CD4-positive, alpha-beta T cell treated with Interleukin-6 for 4 hours (primary cell): Measurements from ENCODE around the gene CASTOR1.

Experiments used
- DNase-seq: peaks from one replicate; pipeline ENCODE4 v3.0.0-alpha.2; 2020; ENCODE audit warnings: mixed read lengths

CASTOR1 gene

DNA sequence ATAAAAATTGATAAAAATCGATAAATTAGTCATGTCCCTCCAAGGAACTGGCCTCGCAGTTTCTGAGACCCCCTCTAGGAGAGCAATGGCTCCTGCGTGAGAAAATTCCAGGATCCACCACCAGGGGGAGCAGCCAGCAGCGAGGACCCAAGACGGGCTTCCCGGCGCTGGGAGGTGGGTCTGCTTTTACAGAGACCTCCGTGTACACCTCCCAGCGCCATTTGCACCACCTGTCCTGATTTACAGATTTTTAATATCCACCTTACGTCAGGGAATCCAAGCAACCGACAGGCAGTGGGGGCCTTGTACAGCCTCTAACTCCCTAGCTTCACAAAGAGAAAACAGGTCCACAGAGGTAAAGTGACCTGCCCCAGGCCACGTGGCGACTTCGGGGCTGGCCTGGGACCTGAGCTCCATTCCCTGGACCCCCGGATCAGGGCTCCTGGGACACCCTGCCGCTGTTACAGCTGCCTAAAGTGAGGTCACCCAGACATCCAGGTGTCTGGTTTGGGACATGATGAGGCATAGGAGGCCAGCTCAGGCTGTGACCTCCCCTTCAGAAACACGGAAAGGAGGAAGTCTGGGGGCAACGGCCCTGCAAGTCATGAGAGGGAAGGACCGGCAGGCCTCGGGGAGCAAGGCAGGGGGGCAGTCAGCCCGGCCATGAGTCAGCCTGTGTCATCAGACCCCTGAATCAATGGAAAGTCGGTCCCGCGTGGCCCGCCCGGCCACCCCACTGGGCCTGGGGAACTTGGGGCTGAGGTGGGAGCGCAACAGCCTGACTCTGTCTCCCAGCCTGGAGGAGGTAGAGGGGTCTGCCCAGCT is 26.2 kb downstream of the CASTOR1 start:
- peak; percentile 84 for DNase-seq

GRCh38 chr22:30262112-30262511 is 27.2 kb downstream of the CASTOR1 start:
- no peak for DNase-seq

- no peak for DNase-seq
Observed at GRCh38 chr22:30261134-30261533, 28.2 kb downstream of the CASTOR1 start.

DNA sequence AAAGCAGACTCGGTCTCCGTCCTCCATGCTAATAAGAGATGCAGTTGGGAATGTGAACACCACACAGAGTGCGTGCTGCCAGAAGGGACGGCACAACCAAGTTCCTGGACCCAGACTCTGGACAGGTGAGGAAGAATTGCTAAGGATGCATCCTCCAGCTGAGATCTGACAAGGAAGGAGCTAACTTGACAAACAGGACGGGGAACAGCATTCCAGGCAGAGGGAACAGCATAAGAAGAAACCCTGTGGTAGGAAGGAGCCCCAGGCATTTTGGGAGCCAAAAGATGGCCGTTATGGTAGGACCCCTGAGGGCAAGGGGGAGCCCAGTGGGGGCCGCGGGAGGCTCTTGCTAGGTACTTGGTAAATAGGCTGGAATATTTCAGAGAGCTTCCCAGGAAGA is 28.6 kb downstream of the CASTOR1 start:
- no peak for DNase-seq

GRCh38 chr22:30260276-30260675 is 29.0 kb downstream of the CASTOR1 start:
- no peak for DNase-seq

DNA sequence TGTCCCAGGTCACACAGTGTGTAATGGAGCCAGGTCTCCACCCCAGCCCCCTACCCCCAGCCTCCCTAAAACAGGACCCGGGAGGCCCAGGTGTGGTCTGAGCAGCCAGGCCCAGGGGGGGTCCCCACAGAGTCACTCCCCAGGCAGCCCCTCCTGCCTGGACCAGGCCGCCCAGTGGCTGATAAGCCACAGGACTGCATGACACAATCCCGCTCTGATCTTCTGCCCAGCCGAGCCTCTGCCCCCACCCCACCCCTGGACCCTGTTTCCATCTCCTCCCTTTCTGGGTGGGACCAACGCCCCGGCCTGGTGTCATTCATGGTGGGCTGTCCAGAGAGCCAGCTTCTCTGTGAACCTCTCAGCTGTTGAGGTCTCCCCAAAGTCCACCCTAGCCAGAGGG is 35.0 kb downstream of the CASTOR1 start:
- no peak for DNase-seq

DNA sequence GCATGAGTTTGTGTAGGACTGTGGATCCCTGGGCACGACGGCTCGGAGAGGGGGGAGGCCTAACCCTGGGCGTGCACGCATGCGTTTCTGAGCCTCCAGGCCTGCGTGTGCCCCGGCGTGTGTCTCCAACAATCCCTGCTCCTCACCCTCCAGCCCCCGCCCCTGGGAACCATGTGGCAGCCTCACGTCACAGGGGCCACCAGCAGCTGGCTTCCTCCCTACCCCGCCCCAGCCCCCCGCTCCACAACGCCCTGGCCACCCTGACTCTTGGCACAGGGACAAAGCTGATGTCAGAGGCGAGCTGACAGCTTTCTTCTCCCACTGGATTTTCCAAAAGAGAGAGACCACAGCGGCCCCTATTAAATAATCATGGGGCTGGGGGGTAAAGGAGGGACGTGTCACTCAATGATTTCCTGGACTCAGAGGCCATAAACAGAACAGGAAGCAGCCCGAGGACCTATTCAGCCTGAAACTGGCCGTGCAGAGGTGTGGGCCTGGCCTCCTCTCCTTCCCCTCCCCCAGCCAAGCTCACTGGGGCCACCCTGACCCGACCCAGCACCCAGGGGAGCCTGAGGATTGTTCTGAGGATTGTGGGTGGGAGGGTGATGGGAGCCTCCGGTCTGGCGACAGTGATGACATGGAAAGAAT is 36.0 kb downstream of the CASTOR1 start:
- no peak for DNase-seq

GRCh38 chr22:30252411-30253204 is 36.7 kb downstream of the CASTOR1 start:
- DNase-seq, result no peak

GRCh38 chr22:30251711-30252110 is 37.6 kb downstream of the CASTOR1 start:
- no peak for DNase-seq

DNA sequence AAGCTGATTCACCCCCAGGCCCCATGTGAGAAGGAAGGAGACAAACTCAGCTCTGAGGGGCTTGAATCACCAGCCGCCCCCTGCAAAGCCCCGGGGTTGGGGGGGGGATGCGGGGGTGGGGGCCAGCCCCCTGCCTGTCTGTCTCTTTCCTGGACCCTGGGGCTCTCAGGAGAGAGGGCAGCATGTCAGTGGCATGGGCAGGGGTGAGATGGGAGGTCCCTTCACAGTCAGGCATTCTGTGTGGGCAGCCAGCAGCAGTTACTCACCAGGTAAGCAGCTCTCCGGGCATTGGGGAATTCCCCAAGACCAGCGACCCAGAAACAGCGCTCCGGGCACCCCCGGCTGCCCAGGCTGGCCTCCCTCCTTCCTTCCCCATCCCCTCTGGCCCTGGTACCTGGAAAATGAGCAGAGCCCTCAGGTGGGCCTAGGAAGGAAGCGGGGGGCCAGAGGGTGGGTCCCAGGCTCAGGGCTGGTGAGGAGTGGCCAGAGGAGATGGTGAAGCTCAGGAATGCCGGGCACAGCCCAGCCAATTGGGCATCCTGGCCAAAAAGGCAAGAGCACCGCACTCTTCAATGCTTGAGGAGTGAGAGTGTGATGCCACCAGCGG is 38.5 kb downstream of the CASTOR1 start:
- no peak for DNase-seq

DNA sequence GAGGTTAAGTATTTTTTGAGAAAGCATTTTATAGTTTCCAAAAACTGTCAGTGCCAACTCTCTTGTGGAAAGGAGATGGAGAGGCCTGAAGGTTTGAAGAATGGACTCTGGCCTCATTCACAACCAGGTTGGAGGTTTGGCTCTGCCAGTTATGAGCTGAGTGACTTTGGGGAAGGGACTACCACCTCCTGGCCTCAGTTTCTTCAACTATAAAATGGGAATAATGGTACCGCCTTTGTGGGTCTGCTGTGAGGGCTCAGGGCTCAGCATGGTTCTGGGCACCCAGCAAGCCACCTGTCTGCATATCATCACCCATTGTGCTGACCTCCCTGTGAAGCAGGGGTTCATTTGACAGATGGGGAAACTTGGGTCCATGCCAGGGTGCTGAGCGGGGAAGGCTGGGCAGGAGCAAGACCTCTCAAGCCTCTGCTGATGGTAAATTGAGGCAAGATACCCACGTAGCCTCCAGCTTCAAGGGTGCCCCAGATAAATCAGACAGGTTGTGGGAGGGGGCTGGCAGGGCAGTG is 39.2 kb downstream of the CASTOR1 start:
- DNase-seq, result no peak

GRCh38 chr22:30249049-30250038 is 40.0 kb downstream of the CASTOR1 start:
- DNase-seq, result no peak

DNA sequence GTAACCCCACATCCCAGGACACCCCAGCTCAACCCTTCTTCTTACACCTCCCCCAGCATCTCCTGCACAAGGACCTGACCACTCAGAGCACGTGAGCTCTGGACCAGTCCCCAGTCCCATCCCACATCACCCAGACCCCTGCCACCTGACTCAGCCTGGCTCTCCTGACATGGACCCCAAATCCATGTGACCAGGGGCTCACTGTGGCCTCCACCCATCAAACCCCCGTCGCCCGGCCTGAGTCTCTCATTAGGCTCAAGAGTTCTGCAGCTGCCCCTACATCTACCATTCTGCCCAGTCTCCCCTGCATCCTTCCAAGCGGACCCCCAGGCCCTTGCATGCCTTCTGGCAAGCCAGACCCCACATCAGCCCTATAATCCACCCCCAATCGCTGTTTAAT is 40.8 kb downstream of the CASTOR1 start:
- DNase-seq, result no peak

GRCh38 chr22:30247974-30248373 is 41.3 kb downstream of the CASTOR1 start:
- no peak for DNase-seq

DNA sequence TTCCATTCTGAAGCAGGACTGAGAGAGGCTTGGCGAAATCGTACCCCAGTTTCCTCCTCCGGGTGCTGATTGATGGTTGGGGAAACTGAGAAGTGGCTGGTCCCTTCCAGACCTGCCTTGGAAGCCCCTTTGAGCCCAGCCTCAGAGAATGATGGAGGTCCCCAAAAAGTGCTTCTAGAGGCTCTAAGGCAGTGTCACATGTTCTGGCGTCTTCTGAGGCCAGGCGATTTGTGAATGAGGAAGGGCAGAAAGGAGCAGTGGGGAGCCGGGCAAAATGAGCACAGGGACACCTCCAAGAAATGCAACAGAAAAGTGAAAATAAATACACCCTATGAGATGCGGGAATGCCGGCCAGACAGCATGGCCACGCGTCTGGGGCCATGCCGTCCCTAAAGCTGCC is 41.7 kb downstream of the CASTOR1 start:
- no peak for DNase-seq

DNA sequence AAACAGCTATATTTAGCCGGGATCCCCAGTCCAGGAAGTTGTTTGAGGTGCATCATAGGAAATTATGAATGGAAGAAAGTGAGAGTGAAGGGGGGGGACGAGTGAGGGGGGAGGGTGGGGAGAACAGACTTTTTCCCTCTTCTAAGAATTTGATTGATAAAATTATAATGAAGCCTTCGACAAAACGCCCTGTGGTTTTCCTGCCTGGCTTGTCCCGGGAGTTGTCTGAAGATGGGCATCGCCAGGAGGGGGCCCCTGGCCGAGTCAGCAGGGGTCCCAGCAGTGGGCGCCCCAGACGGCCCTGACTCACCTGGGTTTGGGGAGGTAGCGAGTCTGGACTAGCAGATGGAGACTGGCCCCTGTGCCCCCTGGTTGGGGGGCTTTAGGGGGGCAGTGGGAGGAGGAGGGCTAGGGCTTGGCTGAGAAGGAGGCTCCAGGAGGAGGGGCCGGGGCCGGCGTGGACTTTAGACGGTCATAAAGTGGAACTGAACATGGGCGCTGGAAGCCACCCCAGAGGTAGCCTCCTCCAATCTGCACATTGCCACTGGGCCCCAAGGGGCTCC is 42.4 kb downstream of the CASTOR1 start:
- DNase-seq, result no peak

- peak; percentile 65 for DNase-seq
Observed at GRCh38 chr22:30245985-30246813, 43.1 kb downstream of the CASTOR1 start, which contains the start of gene LIF. TSS of gene LIF (minus strand) at chr22:30246759. CDS start at chr22:30246695, 64 bp downstream.

DNA sequence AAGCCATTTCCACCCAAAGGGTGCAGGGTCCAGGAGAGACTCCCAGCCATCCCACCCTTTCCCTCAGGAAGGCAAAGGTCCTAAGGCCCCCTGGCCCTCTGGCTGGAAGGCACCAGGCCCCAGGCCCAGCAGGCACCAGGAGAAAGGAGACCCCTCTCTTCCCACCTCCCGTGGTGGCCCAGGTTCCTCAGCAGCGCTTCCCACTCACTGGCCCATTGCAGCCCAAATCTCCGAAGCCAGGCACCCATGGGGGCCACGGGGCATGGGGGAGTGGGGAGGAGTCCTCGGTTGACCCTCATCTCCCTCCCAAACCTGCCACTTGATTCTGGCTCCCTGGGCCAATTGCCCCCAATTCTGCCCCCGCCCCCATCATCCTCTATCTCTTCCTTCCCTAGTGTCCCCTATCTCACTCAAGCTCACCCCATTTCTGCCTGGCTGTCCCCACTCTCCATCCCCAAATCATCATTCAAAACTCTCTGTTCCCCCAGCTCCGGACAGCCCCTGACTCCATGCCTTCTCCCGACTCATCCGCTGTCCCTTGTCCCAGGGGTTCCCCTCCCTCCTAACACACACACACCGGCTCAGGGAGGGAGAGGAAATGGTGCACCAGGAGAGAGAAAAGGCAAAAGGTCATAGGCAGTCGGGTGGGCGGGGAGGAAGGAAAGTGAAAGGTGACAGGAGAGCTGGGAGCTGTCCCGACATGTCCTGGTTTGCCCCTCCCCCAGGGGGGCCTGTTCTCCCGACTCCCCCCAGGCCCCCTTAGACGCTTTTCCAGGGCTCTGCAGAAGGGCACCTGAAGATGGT is 43.9 kb downstream of the CASTOR1 start:
- no peak for DNase-seq

DNA sequence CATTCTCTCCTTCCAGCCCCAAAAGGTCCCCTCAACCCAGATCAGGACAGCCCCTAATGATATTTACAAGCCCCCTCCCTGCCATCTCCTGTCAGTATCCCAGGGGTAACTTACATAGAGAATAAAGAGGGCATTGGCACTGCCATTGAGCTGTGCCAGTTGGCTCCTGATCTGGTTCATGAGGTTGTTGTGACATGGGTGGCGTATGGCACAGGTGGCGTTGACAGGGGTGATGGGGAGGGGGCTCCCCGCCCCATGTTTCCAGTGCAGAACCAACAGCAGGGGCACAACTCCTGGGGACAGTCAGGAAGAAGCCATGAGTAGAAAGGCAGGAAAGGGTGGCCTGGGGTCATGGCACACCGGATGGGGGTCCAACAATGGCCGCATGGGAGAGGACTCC is 44.7 kb downstream of the CASTOR1 start:
- DNase-seq, result no peak
